Measurements from ENCODE around the gene DEDD. TPM values are rescaled to one million over a fixed set of nuclear protein-coding genes. Genes with fewer than 3 reads are reported as not detected.

The DEDD gene
- total RNA-seq, 2 donors from 2014 or later = 21.8 to 28.9 TPM

DNA sequence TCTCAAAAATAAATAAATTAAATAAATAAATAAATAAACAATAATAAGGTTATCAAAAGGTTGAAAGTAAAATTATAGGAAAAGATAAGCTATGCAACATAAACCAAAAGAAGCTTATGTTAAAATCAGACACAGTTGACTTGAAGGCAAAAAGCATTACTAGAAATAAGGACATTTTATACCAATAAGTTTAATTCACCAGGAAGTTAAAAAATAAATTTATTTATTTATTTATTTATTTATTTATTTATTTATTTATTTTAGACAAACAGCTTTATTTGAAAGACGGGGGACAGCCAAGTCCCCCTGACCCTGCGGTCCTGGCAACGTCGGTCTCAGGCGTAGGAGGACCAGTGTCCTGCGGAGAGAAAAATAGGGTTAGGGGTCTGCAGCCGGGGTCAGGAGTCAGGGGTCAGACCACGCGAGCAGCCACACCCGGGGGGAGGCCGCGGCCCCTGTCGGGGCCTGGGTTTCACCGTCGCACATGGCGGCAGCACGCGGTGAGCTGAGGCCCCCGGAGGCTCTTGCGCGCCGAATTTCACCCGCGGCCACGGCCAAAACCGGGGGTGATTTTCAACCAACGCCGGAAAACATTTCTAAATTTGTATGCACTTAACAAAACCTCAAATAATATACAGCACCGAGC is 8.4 kb upstream of the DEDD start:
- H3K4me1 ChIP-seq = no peaks in the 10 kb centered on the region
- DNase-seq (ENCODE audit: low spot score) = no peak

DNA sequence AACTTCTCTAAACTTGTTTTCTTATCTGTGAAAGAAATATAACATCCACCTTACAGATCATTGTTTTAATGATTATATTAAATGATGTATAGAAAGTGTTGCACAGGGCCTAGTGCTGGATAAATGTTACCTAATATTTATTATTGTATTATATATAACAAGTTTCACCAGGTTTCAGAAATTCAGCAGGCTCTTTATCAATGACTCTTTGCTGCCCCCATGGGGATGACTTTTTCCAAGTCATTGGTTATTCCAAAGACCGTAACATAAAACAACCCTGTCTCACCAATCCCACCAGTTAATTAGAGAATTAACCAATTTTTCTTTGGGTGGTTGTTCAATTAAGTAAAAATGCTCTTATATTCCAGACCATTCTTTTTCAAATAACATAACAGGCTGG is 7.3 kb upstream of the DEDD start:
- Histone ChIP-seq H3K36me3 (no peaks in the 10 kb centered on the region), H3K4me1 (no peaks in the 10 kb centered on the region), H3K4me3 (no peak overlapping the region), H3K27me3 (no peaks in the 10 kb centered on the region), H3K9me3 (no peaks in the 10 kb centered on the region), H3K27ac (no peak overlapping the region)
- TF ChIP-seq, protein P1, sequence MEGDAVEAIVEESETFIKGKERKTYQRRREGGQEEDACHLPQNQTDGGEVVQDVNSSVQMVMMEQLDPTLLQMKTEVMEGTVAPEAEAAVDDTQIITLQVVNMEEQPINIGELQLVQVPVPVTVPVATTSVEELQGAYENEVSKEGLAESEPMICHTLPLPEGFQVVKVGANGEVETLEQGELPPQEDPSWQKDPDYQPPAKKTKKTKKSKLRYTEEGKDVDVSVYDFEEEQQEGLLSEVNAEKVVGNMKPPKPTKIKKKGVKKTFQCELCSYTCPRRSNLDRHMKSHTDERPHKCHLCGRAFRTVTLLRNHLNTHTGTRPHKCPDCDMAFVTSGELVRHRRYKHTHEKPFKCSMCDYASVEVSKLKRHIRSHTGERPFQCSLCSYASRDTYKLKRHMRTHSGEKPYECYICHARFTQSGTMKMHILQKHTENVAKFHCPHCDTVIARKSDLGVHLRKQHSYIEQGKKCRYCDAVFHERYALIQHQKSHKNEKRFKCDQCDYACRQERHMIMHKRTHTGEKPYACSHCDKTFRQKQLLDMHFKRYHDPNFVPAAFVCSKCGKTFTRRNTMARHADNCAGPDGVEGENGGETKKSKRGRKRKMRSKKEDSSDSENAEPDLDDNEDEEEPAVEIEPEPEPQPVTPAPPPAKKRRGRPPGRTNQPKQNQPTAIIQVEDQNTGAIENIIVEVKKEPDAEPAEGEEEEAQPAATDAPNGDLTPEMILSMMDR (IDR thresholded peaks at IDR 0.05) = peak; percentile 30 to 63
- DNase-seq (ENCODE audit: low spot score) = no peak

More for the DNA sequence above, 8.4 kb upstream of the DEDD start:
- Histone ChIP-seq H3K36me3 (no peaks in the 10 kb centered on the region), H3K27me3 (no peaks in the 10 kb centered on the region), H3K9me3 (no peaks in the 10 kb centered on the region), H3K27ac (no peak overlapping the region), H3K4me3 (no peak overlapping the region)
- TF ChIP-seq, protein P1 (IDR thresholded peaks at IDR 0.05) = no peak

DNA sequence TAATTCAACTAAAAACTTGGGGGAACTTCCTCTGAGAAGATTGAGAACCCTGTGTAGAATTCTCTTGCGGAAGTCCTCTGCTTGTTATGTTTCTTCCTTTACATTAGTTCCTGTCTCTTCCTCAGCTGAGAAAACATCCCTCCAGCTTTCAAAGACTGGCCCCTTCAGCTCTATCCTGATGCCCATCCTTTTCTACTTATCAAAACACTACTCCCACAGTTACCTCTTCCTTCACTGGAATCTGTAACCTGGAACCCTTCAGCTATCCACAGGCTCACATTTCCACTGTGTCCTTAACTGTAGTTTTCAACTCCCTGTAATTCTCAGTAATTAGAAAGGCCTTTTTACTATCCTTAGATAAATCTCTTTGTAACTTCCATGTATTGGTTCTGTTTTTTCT is 6.0 kb upstream of the DEDD start:
- Histone ChIP-seq H3K27me3 (no peaks in the 10 kb centered on the region), H3K27ac (peak overlapping the region in 1 of 2 donors; percentile 11)
- no peak for DNase-seq (ENCODE audit: low spot score)

DNA sequence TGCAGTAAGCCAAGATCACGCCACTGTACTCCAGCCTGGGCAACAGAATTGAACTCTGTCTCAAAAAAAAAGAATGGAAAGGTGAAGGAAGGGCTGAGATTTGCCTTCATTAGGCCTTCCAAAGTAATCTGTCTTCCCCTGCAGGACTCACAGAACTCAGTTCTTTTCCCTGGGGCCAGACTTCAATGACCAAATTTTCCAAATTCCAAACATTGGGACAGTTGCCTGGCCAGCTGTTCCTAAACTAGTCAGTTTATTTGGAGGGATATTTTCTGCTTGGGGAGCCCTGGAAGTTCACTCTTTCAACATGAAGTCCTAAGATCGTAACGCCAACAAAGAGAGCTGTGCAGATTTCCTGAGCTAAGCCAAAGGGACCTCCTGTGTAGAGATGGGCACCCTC is 5.4 kb upstream of the DEDD start:
- no peak for DNase-seq (ENCODE audit: low spot score)
- TF ChIP-seq, protein P1 (IDR thresholded peaks at IDR 0.05) = no peak
- Histone ChIP-seq H3K9me3 (no peaks in the 10 kb centered on the region), H3K4me1 (peaks cover 0 to 14% of the 10 kb centered on the region in 2 donors), H3K36me3 (no peaks in the 10 kb centered on the region), H3K27me3 (no peaks in the 10 kb centered on the region), H3K27ac (no peak overlapping the region), H3K4me3 (no peak overlapping the region)

More for the DNA sequence above, 6.0 kb upstream of the DEDD start:
- H3K4me3 ChIP-seq = no peak overlapping the region
- peaks cover 0 to 12% of the 10 kb centered on the region in 2 donors for H3K4me1 ChIP-seq
- no peaks in the 10 kb centered on the region for H3K9me3 ChIP-seq
- TF ChIP-seq, protein P1 (IDR thresholded peaks at IDR 0.05) = no peak
- H3K36me3 ChIP-seq = no peaks in the 10 kb centered on the region

DNA sequence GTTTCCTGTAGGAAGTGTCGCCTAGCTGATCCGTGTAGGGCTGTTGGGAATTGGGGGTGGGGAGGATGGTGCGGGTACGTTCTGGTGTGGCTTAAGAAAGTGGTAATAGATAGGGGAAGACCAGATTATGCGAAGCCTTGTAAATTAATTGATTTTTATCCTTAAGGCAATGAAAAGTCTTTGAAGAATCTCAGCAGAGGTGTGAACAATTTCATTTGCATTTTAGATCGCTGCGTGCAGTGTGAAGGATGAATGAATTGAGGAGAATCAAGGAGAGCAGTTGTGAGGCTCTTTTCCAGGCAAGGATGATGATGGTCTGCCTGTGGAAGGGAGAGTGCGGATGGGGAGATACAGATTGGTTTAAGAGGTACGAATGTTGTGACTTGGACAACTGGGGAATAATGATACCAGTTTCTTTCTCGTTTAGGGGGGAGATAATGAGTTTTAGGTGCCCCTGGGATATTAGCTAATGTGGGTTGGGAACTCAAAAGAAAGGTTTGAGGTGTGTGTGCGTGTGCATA is 813 bp upstream of the DEDD start:
- Histone ChIP-seq H3K9me3 (no peaks in the 10 kb centered on the region), H3K4me3 (peak overlapping the region; percentile 81 to 83), H3K36me3 (peaks cover 10% of the 10 kb centered on the region), H3K27ac (peak overlapping the region; percentile 93 to 95), H3K4me1 (peaks cover 0 to 32% of the 10 kb centered on the region in 2 donors), H3K27me3 (no peaks in the 10 kb centered on the region)
- TF ChIP-seq, protein P1 (IDR thresholded peaks at IDR 0.05) = no peak
- DNase-seq (ENCODE audit: low spot score) = no peak
